Measurements from ENCODE around the gene NRXN3.

Gene NRXN3

DNA sequence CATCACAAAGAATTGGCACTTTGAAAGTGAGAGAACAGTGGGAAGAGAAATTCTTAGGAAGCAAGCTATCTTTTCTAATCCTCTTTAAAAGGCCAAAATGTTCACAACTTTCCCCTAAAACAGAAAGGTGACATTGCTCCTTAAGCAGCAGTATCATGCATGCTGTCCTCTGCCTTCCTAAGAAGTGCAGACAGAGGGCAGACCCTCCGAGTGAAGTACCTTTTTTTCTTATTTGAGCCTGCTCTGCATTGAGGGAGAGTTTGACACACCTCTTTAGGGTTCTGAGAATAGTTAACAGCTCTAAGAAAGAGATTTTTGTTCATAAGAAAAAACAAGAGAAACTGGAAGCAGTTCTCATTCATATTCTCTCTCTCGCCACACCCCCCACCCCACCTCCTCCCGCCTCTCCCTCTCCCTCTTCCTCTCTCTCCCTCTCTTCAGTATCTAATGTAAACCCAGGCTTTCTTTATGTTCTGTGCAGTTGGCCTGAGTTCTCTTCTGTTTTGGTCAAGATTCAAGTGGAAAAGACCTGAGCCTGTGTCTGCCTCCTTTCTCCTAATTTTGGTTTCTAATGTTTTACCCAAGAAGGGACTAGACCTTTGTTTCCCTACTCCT lies 1332.1 kb downstream of the NRXN3 start:
- H3K27ac ChIP-seq (ENCODE audit: low read depth, low read length) = no peak overlapping the region
- H3K9me3 ChIP-seq (ENCODE audit: control insufficient read depth in 5 of 5, low read length in 5 of 5) = no peaks in the 10 kb centered on the region
- H3K36me3 ChIP-seq (ENCODE audit: control insufficient read depth in 5 of 5, insufficient read depth in 5 of 5, low read length in 5 of 5) = no peaks in the 10 kb centered on the region
- H3K4me1 ChIP-seq (ENCODE audit: control insufficient read depth in 5 of 5, insufficient read depth in 5 of 5, low read length in 5 of 5) = no peaks in the 10 kb centered on the region
- no peak overlapping the region for H3K4me3 ChIP-seq (ENCODE audit: low read depth in 1 of 5, low read length in 5 of 5)
- no peaks in the 10 kb centered on the region for H3K27me3 ChIP-seq (ENCODE audit: control insufficient read depth in 5 of 5, insufficient read depth in 4 of 5, low read length in 5 of 5)
- H3K9ac ChIP-seq (ENCODE audit: low read length in 5 of 5) = no peak overlapping the region

DNA sequence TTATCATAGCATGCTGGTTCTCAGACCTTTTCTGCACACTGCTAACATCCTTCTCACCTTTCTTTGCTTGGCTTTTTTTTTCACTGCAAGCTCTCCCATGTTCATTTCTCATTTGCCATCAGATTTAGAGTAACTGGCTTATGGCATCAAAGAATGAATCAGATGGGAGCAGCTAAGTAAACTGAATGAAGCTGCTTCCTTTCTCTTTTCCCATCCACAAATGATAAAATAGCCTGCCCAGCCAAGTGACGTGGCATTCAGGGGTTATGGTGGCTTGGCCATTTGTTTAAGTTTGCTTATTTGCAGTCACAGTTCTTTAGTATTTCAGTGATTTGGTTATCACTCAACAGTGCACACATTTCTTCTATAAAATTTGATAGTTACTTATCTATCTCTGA lies 1332.6 kb downstream of the NRXN3 start:
- H3K4me3 ChIP-seq (ENCODE audit: low read depth in 1 of 5, low read length in 5 of 5) = no peak overlapping the region
- no peaks in the 10 kb centered on the region for H3K9me3 ChIP-seq (ENCODE audit: control insufficient read depth in 5 of 5, low read length in 5 of 5)
- H3K4me1 ChIP-seq (ENCODE audit: control insufficient read depth in 5 of 5, insufficient read depth in 5 of 5, low read length in 5 of 5) = no peaks in the 10 kb centered on the region
- no peak overlapping the region for H3K9ac ChIP-seq (ENCODE audit: low read length in 5 of 5)
- H3K27ac ChIP-seq (ENCODE audit: low read depth, low read length) = no peak overlapping the region
- no peaks in the 10 kb centered on the region for H3K36me3 ChIP-seq (ENCODE audit: control insufficient read depth in 5 of 5, insufficient read depth in 5 of 5, low read length in 5 of 5)
- H3K27me3 ChIP-seq (ENCODE audit: control insufficient read depth in 5 of 5, insufficient read depth in 4 of 5, low read length in 5 of 5) = no peaks in the 10 kb centered on the region

DNA sequence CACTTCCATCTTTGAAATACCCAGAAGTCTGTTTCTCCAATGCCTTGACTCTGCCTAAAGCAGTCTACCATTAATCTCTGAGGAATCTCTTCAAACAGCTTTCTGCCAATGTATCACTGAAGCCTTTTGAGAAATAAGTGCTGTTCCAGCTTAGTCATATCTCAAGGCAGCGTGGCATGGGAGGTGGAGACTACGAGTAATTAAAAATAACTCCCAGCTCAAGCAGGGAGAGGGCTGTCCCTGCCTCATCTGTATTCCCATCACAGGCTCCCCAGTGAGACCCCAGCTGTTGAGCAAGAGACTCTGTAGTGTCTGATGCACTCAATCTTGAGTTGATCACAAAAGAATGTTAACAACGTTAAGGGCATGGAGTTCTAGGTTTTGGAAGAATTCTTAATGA lies 1340.5 kb downstream of the NRXN3 start:
- Histone ChIP-seq H3K27ac (ENCODE audit: low read depth, low read length) (no peak overlapping the region), H3K27me3 (ENCODE audit: control insufficient read depth in 5 of 5, insufficient read depth in 4 of 5, low read length in 5 of 5) (no peaks in the 10 kb centered on the region), H3K36me3 (ENCODE audit: control insufficient read depth in 5 of 5, insufficient read depth in 5 of 5, low read length in 5 of 5) (no peaks in the 10 kb centered on the region), H3K4me3 (ENCODE audit: low read depth in 1 of 5, low read length in 5 of 5) (no peak overlapping the region), H3K4me1 (ENCODE audit: control insufficient read depth in 5 of 5, insufficient read depth in 5 of 5, low read length in 5 of 5) (no peaks in the 10 kb centered on the region), H3K9me3 (ENCODE audit: control insufficient read depth in 5 of 5, low read length in 5 of 5) (no peaks in the 10 kb centered on the region), H3K9ac (ENCODE audit: low read length in 5 of 5) (no peak overlapping the region)

DNA sequence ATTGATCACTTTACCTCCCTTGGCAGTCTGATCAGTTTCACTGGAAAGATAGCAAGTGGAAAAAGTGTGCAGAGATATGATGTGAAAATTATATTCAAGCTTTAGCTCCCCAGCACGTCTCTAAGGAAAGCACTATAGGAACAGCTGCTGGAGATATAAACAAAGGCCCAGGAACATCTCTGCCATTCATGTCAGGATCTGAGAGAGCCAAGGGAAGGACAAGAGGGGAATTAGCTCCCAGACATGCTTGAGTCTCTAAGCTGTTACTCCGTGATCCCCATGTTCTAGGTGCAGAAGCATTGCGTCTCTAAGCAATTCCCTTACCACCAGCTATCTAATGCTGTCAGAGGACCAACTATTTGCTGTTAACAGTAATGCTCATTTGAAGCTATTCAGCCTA lies 1341.0 kb downstream of the NRXN3 start:
- Histone ChIP-seq H3K27ac (ENCODE audit: low read depth, low read length) (no peak overlapping the region), H3K4me3 (ENCODE audit: low read depth in 1 of 5, low read length in 5 of 5) (no peak overlapping the region), H3K36me3 (ENCODE audit: control insufficient read depth in 5 of 5, insufficient read depth in 5 of 5, low read length in 5 of 5) (no peaks in the 10 kb centered on the region), H3K27me3 (ENCODE audit: control insufficient read depth in 5 of 5, insufficient read depth in 4 of 5, low read length in 5 of 5) (no peaks in the 10 kb centered on the region), H3K4me1 (ENCODE audit: control insufficient read depth in 5 of 5, insufficient read depth in 5 of 5, low read length in 5 of 5) (no peaks in the 10 kb centered on the region), H3K9me3 (ENCODE audit: control insufficient read depth in 5 of 5, low read length in 5 of 5) (no peaks in the 10 kb centered on the region), H3K9ac (ENCODE audit: low read length in 5 of 5) (no peak overlapping the region)

DNA sequence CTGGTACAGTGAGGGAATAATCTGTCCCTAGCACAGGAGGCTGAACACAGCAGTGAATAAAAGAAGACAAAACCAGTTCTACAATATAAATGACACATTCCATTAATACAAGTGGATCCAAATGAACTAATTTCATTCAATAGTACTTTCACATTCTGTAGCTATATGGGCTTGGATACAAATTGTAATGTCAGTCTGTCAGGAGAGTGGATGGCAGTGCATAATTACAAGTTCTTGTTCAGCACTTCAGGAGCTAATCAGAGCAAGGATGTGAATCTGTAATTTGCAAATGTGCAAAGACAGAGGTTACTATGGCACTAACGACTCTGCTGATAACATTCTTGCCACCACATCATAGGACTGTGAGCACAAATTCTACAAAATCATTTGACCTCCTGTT lies 1343.3 kb downstream of the NRXN3 start:
- H3K9me3 ChIP-seq (ENCODE audit: control insufficient read depth in 5 of 5, low read length in 5 of 5) = no peaks in the 10 kb centered on the region
- H3K27me3 ChIP-seq (ENCODE audit: control insufficient read depth in 5 of 5, insufficient read depth in 4 of 5, low read length in 5 of 5) = no peaks in the 10 kb centered on the region
- no peaks in the 10 kb centered on the region for H3K36me3 ChIP-seq (ENCODE audit: control insufficient read depth in 5 of 5, insufficient read depth in 5 of 5, low read length in 5 of 5)
- no peaks in the 10 kb centered on the region for H3K4me1 ChIP-seq (ENCODE audit: control insufficient read depth in 5 of 5, insufficient read depth in 5 of 5, low read length in 5 of 5)
- H3K4me3 ChIP-seq (ENCODE audit: low read depth in 1 of 5, low read length in 5 of 5) = no peak overlapping the region
- no peak overlapping the region for H3K27ac ChIP-seq (ENCODE audit: low read depth, low read length)
- no peak overlapping the region for H3K9ac ChIP-seq (ENCODE audit: low read length in 5 of 5)

DNA sequence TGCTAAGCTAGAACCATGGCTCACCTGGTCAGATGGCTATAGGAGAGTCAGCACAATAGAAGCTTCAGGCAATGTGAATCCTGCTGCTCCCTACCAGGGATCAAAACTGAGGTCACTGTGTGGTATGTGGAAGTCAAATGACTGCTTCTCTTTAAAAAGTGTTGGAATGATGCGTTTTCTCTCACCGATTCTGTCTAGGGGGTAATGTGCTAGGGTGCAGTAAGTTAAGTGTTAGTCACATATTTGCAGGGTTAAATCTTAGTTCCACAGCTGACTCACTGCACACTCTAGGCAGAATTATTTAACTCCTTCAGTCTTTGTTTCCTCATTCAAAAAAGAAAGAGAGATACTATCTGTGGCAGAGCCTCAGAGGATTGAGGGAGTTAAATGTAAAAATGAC lies 1344.5 kb downstream of the NRXN3 start:
- H3K9ac ChIP-seq (ENCODE audit: low read length in 5 of 5) = no peak overlapping the region
- H3K4me1 ChIP-seq (ENCODE audit: control insufficient read depth in 5 of 5, insufficient read depth in 5 of 5, low read length in 5 of 5) = no peaks in the 10 kb centered on the region
- no peaks in the 10 kb centered on the region for H3K36me3 ChIP-seq (ENCODE audit: control insufficient read depth in 5 of 5, insufficient read depth in 5 of 5, low read length in 5 of 5)
- H3K9me3 ChIP-seq (ENCODE audit: control insufficient read depth in 5 of 5, low read length in 5 of 5) = no peaks in the 10 kb centered on the region
- no peaks in the 10 kb centered on the region for H3K27me3 ChIP-seq (ENCODE audit: control insufficient read depth in 5 of 5, insufficient read depth in 4 of 5, low read length in 5 of 5)
- no peak overlapping the region for H3K27ac ChIP-seq (ENCODE audit: low read depth, low read length)
- H3K4me3 ChIP-seq (ENCODE audit: low read depth in 1 of 5, low read length in 5 of 5) = no peak overlapping the region

DNA sequence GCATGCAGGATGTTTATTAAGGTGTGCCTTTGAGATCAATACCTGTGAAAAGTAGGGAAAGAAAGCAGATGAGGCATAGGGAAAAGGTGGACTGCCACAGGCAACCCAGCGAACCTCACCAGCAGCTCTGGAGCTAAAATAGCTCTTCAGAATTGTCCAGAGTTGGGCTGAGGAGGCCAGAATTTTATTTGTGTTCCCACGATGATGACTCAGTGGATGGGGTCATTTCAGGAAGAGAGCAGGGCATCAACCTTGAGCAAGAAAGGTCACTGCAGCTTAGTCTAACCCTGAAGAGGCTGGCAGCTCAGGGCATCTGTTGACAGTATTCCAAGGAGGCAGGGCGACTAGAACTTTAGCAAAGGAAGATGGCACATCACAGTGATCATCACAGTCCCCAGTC lies 1345.0 kb downstream of the NRXN3 start:
- no peaks in the 10 kb centered on the region for H3K9me3 ChIP-seq (ENCODE audit: control insufficient read depth in 5 of 5, low read length in 5 of 5)
- H3K4me1 ChIP-seq (ENCODE audit: control insufficient read depth in 5 of 5, insufficient read depth in 5 of 5, low read length in 5 of 5) = no peaks in the 10 kb centered on the region
- no peak overlapping the region for H3K4me3 ChIP-seq (ENCODE audit: low read depth in 1 of 5, low read length in 5 of 5)
- H3K9ac ChIP-seq (ENCODE audit: low read length in 5 of 5) = no peak overlapping the region
- H3K27ac ChIP-seq (ENCODE audit: low read depth, low read length) = no peak overlapping the region
- H3K27me3 ChIP-seq (ENCODE audit: control insufficient read depth in 5 of 5, insufficient read depth in 4 of 5, low read length in 5 of 5) = no peaks in the 10 kb centered on the region
- no peaks in the 10 kb centered on the region for H3K36me3 ChIP-seq (ENCODE audit: control insufficient read depth in 5 of 5, insufficient read depth in 5 of 5, low read length in 5 of 5)

DNA sequence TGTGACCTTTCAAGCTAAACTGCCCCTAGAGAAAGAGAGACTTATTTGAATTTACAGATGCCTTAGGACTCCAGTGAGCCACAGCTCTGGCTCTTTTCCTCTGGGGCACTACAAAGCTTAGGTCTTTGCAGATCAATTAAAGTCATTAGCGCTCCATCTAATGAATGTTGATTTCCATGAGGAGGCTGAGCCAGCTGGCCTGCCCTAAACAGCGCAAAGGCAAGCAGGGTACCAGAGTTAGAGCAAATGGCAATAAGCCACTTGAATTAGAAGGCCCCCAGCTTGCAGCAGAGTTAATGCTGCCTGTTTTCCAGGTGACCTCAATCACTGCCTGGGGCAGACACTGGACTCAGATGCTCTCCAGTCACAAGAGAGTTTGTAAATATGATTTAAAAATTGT lies 1345.8 kb downstream of the NRXN3 start:
- H3K4me3 ChIP-seq (ENCODE audit: low read depth in 1 of 5, low read length in 5 of 5) = no peak overlapping the region
- no peaks in the 10 kb centered on the region for H3K9me3 ChIP-seq (ENCODE audit: control insufficient read depth in 5 of 5, low read length in 5 of 5)
- no peak overlapping the region for H3K9ac ChIP-seq (ENCODE audit: low read length in 5 of 5)
- no peaks in the 10 kb centered on the region for H3K4me1 ChIP-seq (ENCODE audit: control insufficient read depth in 5 of 5, insufficient read depth in 5 of 5, low read length in 5 of 5)
- H3K27me3 ChIP-seq (ENCODE audit: control insufficient read depth in 5 of 5, insufficient read depth in 4 of 5, low read length in 5 of 5) = no peaks in the 10 kb centered on the region
- no peaks in the 10 kb centered on the region for H3K36me3 ChIP-seq (ENCODE audit: control insufficient read depth in 5 of 5, insufficient read depth in 5 of 5, low read length in 5 of 5)
- no peak overlapping the region for H3K27ac ChIP-seq (ENCODE audit: low read depth, low read length)

DNA sequence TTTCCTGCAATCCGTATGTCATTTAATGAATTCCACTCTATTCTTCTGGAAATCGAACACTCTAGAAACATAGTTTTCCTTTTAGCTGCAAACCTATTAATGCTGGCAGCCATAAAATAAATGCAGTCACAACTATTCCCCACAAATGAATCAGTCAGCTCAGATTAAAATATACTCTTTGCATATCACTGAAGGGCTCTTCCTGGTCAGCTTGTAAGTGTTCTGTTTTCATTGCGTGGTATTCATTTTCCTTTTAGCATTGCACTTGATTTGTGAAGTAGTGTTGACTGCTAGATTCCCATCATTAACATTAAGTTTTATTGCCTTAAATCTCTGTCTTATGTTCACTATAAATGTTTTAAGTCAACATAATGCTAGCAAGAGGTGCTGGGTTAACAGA lies 1355.2 kb downstream of the NRXN3 start:
- H3K9me3 ChIP-seq (ENCODE audit: control insufficient read depth in 5 of 5, low read length in 5 of 5) = no peaks in the 10 kb centered on the region
- H3K4me1 ChIP-seq (ENCODE audit: control insufficient read depth in 5 of 5, insufficient read depth in 5 of 5, low read length in 5 of 5) = no peaks in the 10 kb centered on the region
- H3K4me3 ChIP-seq (ENCODE audit: low read depth in 1 of 5, low read length in 5 of 5) = no peak overlapping the region
- no peak overlapping the region for H3K9ac ChIP-seq (ENCODE audit: low read length in 5 of 5)
- no peaks in the 10 kb centered on the region for H3K36me3 ChIP-seq (ENCODE audit: control insufficient read depth in 5 of 5, insufficient read depth in 5 of 5, low read length in 5 of 5)
- no peak overlapping the region for H3K27ac ChIP-seq (ENCODE audit: low read depth, low read length)
- no peaks in the 10 kb centered on the region for H3K27me3 ChIP-seq (ENCODE audit: control insufficient read depth in 5 of 5, insufficient read depth in 4 of 5, low read length in 5 of 5)

DNA sequence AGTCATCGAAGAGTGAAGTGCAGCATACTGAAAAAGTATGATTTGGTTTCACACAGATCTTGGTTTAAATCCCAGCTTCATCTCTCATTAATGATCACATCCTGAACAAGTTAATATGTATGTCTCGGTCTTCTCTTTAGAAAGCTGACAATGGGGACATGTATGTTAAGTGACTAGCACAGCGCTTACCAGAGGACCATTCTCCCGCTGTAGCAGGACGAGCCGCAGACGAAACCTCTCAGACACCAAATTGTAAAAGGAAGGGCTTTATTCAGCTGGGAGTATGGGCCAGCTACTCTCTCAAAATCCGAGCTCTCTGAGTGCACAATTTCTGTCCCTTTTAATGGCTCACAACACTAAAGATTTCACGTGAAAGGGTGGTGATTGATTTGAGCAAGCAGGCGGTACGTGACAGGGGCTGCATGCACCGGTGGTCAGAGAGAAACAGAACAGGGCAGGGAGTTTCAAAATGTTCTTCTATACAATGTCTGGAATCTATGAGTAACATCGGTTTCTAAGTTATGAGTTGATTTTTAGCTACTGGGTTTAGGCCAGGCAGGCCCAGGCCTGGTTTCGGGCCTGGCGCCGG lies 1358.7 kb downstream of the NRXN3 start:
- Histone ChIP-seq H3K4me3 (ENCODE audit: low read depth in 1 of 5, low read length in 5 of 5) (no peak overlapping the region), H3K9ac (ENCODE audit: low read length in 5 of 5) (no peak overlapping the region), H3K27me3 (ENCODE audit: control insufficient read depth in 5 of 5, insufficient read depth in 4 of 5, low read length in 5 of 5) (no peaks in the 10 kb centered on the region), H3K4me1 (ENCODE audit: control insufficient read depth in 5 of 5, insufficient read depth in 5 of 5, low read length in 5 of 5) (no peaks in the 10 kb centered on the region), H3K9me3 (ENCODE audit: control insufficient read depth in 5 of 5, low read length in 5 of 5) (no peaks in the 10 kb centered on the region), H3K27ac (ENCODE audit: low read depth, low read length) (no peak overlapping the region), H3K36me3 (ENCODE audit: control insufficient read depth in 5 of 5, insufficient read depth in 5 of 5, low read length in 5 of 5) (no peaks in the 10 kb centered on the region)
